H9 (cell line): Measurements from ENCODE around the gene BANP. TPM values are rescaled to one million over a fixed set of nuclear protein-coding genes. Genes with fewer than 3 reads are reported as not detected.

Source experiments
- DNase-seq: peaks from one replicate; pipeline ENCODE4 v3.0.0-alpha.2; 2017
- H2AFZ ChIP-seq: one replicate; pipeline ENCODE4 v1.6.1; 2013; ENCODE audit warnings: mild to moderate bottlenecking, low read length, control low read depth, moderate library complexity
- H2AK5ac ChIP-seq: 2 replicates; pipeline ENCODE4 v1.6.1; 2013; ENCODE audit warnings: low read length, control low read depth, mixed read lengths; ENCODE audit not compliant: insufficient read length
- H2BK120ac ChIP-seq: one replicate; pipeline ENCODE4 v1.6.1; 2013; ENCODE audit warnings: low read depth, mild to moderate bottlenecking, low read length, control low read depth, inconsistent platforms; ENCODE audit not compliant: poor library complexity, severe bottlenecking
- H2BK12ac ChIP-seq: 2 replicates; pipeline ENCODE4 v1.6.1; 2013; ENCODE audit warnings: low read length, control low read depth, mixed read lengths, low read depth; ENCODE audit not compliant: insufficient read length
- H2BK15ac ChIP-seq: 2 replicates; pipeline ENCODE4 v1.6.1; 2013; ENCODE audit warnings: low read depth, low read length, control low read depth
- H2BK20ac ChIP-seq: one replicate; pipeline ENCODE4 v1.6.1; 2013; ENCODE audit warnings: low read depth, mild to moderate bottlenecking, low read length, control low read depth, inconsistent platforms; ENCODE audit not compliant: poor library complexity, severe bottlenecking
- H2BK5ac ChIP-seq: 2 replicates; pipeline ENCODE4 v1.6.1; 2013; ENCODE audit warnings: low read length, control low read depth, mixed read lengths; ENCODE audit not compliant: insufficient read length
- H3K14ac ChIP-seq: 2 replicates; pipeline ENCODE4 v1.6.1; 2013; ENCODE audit warnings: low read length, control low read depth; ENCODE audit not compliant: insufficient read depth
- H3K18ac ChIP-seq: 2 replicates; pipeline ENCODE4 v1.6.1; 2013; ENCODE audit warnings: low read depth, mild to moderate bottlenecking, mixed read lengths, low read length, control low read depth; ENCODE audit not compliant: insufficient read length
- H3K23ac ChIP-seq: 2 replicates; pipeline ENCODE4 v1.6.1; 2013; ENCODE audit warnings: low read length, control low read depth, mixed read lengths, low read depth; ENCODE audit not compliant: insufficient read length
- H3K23me2 ChIP-seq: 2 replicates; pipeline ENCODE4 v1.6.1; 2013; ENCODE audit warnings: low read depth, mild to moderate bottlenecking, mixed read lengths, low read length, control low read depth; ENCODE audit not compliant: insufficient read length, poor library complexity, severe bottlenecking
- H3K27ac ChIP-seq: 2 replicates; pipeline ENCODE4 v1.5.1; 2013; ENCODE audit warnings: low read length, control low read depth, mixed read lengths, low read depth; ENCODE audit not compliant: insufficient read length
- H3K27me3 ChIP-seq: 2 replicates; pipeline ENCODE4 v1.6.1; 2013; ENCODE audit warnings: low read length, control low read depth, inconsistent platforms; ENCODE audit not compliant: insufficient read depth
- H3K4ac ChIP-seq: 2 replicates; pipeline ENCODE4 v1.6.1; 2013; ENCODE audit warnings: low read depth, mild to moderate bottlenecking, control low read depth, inconsistent platforms, low read length, moderate library complexity
- H3K4me1 ChIP-seq: 2 replicates; pipeline ENCODE4 v1.6.1; 2013; ENCODE audit warnings: low read length, control low read depth, inconsistent platforms; ENCODE audit not compliant: insufficient read depth
- H3K4me2 ChIP-seq: 2 replicates; pipeline ENCODE4 v1.6.1; 2013; ENCODE audit warnings: low read length, control low read depth, mixed read lengths; ENCODE audit not compliant: insufficient read length, insufficient read depth
- H3K56ac ChIP-seq: 2 replicates; pipeline ENCODE4 v1.6.1; 2013; ENCODE audit warnings: low read depth, mild to moderate bottlenecking, mixed read lengths, low read length, control low read depth; ENCODE audit not compliant: insufficient read length
- H3K79me1 ChIP-seq: 2 replicates; pipeline ENCODE4 v1.6.1; 2013; ENCODE audit warnings: low read depth, mild to moderate bottlenecking, moderate library complexity, low read length, control low read depth, inconsistent platforms; ENCODE audit not compliant: insufficient read depth, poor library complexity, severe bottlenecking
- H3K79me2 ChIP-seq: 2 replicates; pipeline ENCODE4 v1.6.1; 2013; ENCODE audit warnings: low read length, control low read depth, inconsistent platforms; ENCODE audit not compliant: insufficient read depth
- H3K9ac ChIP-seq: 2 replicates; pipeline ENCODE4 v1.6.1; 2013; ENCODE audit warnings: low read length, control low read depth, mixed read lengths; ENCODE audit not compliant: insufficient read length; ENCODE audit errors: extremely low read depth
- H3K9me3 ChIP-seq: one replicate; pipeline ENCODE4 v1.6.1; 2013; ENCODE audit warnings: low read depth, low read length, inconsistent platforms; ENCODE audit not compliant: control insufficient read depth
- H3T11ph ChIP-seq: one replicate; pipeline ENCODE4 v1.6.1; 2013; ENCODE audit warnings: mild to moderate bottlenecking, low read length, control low read depth, inconsistent platforms
- H4K20me1 ChIP-seq: one replicate; pipeline ENCODE4 v1.6.1; 2013; ENCODE audit not compliant: control insufficient read depth, insufficient read length, insufficient read depth
- H4K5ac ChIP-seq: 2 replicates; pipeline ENCODE4 v1.6.1; 2013; ENCODE audit warnings: low read depth, mild to moderate bottlenecking, mixed read lengths, low read length, control low read depth; ENCODE audit not compliant: insufficient read length
- H4K8ac ChIP-seq: replicated peaks from 2 replicates; pipeline ENCODE4 v1.6.1; 2013; ENCODE audit warnings: low read length, control low read depth, mixed read lengths, low read depth; ENCODE audit not compliant: insufficient read length
- H4K91ac ChIP-seq: 2 replicates; pipeline ENCODE4 v1.6.1; 2013; ENCODE audit warnings: low read depth, mild to moderate bottlenecking, moderate library complexity, mixed read lengths, low read length, control low read depth; ENCODE audit not compliant: insufficient read length
- H3K27ac Mint-ChIP-seq, 3 experiments: 2 replicates in 2 of 3; 3 replicates in 1 of 3; pipeline ENCODE4 v1.8.0; 2020 to 2021; ENCODE audit warnings: mixed read lengths in 3 of 3, mild to moderate bottlenecking in 1 of 3, moderate library complexity in 1 of 3
- H3K27me3 Mint-ChIP-seq: 2 replicates; pipeline ENCODE4 v1.8.0; 2021; ENCODE audit warnings: low read depth, mild to moderate bottlenecking, moderate library complexity, mixed read lengths
- H3K36me3 Mint-ChIP-seq, 3 experiments: 2 replicates in 2 of 3; 3 replicates in 1 of 3; pipeline ENCODE4 v1.8.0; 2020 to 2021; ENCODE audit warnings: low read depth in 3 of 3, mixed read lengths in 3 of 3; ENCODE audit not compliant: insufficient read depth in 1 of 3
- H3K4me1 Mint-ChIP-seq, 2 experiments: 2 replicates each; pipeline ENCODE4 v1.8.0; 2020; ENCODE audit warnings: mixed read lengths in 2 of 2
- H3K4me3 Mint-ChIP-seq, 2 experiments: 2 replicates in 1 of 2; 3 replicates in 1 of 2; pipeline ENCODE4 v1.8.0; 2020 to 2021; ENCODE audit warnings: mild to moderate bottlenecking in 2 of 2, mixed read lengths in 2 of 2, moderate library complexity in 1 of 2
- H3K9me3 Mint-ChIP-seq, 2 experiments: 2 replicates in 1 of 2; 3 replicates in 1 of 2; pipeline ENCODE4 v1.8.0; 2020; ENCODE audit warnings: mild to moderate bottlenecking in 2 of 2, mixed read lengths in 2 of 2, moderate library complexity in 1 of 2
- WGBS: extraction: QIAGEN DNeasy Blood & Tissue Kit; methylation state at CpG from one replicate; pipeline ENCODE4 v1.1.7; 2013; ENCODE audit warnings: missing lambda C conversion rate, low lambda C conversion rate, mixed read lengths; ENCODE audit not compliant: insufficient read length; ENCODE audit errors: extremely low coverage; 5-methylcytosine and 5-hydroxymethylcytosine counted together
- total RNA-seq: library from RNA; stranded (reverse); gene quantifications from 2 replicates; pipeline ENCODE4 v1.2.1, GENCODE V29; 2021
- TF ChIP-seq, protein P1 (sequence below): fragments of 200-600 bp; sonication (generic); conservative IDR thresholded peaks from 3 replicates; pipeline ENCODE4 v1.8.0; 2021; ENCODE audit warnings: antibody characterized with exemption, mild to moderate bottlenecking

Gene BANP
- total RNA-seq, 1 experiment from 2014 or later = 24.9 TPM

GRCh38 chr16:88103011-88103410 lies 151.8 kb downstream of the BANP start:
- Histone ChIP-seq H3K4me1 (no peaks in the 10 kb centered on the region), H3K18ac (no peak overlapping the region), H3K4ac (no peak overlapping the region), H4K20me1 (no peaks in the 10 kb centered on the region), H2AFZ (no peak overlapping the region), H3K79me2 (no peaks in the 10 kb centered on the region), H4K91ac (no peak overlapping the region), H3K27me3 (no peaks in the 10 kb centered on the region), H3K23me2 (no peaks in the 10 kb centered on the region), H3K14ac (no peak overlapping the region), H2BK120ac (no peak overlapping the region), H4K8ac (no peak overlapping the region), H3K79me1 (no peaks in the 10 kb centered on the region), H3K56ac (no peak overlapping the region), H4K5ac (no peak overlapping the region), H2BK5ac (no peak overlapping the region), H3T11ph (no peak overlapping the region), H3K27ac (no peak overlapping the region), H2BK12ac (no peak overlapping the region), H2BK20ac (no peak overlapping the region), H2AK5ac (no peak overlapping the region), H3K9me3 (no peaks in the 10 kb centered on the region), H3K9ac (no peak overlapping the region), H3K4me2 (no peak overlapping the region), H2BK15ac (no peak overlapping the region), H3K23ac (no peak overlapping the region)
- Mint-ChIP-seq H3K27me3 (peaks cover 5% of the 10 kb centered on the region), H3K36me3 (no peaks in the 10 kb centered on the region; a peak in 1 of 7 replicates), H3K27ac (no peak overlapping the region), H3K4me1 (peaks cover 4 to 15% of the 10 kb centered on the region in 2 experiments; a peak in 3 of 4 replicates), H3K9me3 (peaks cover 1% of the 10 kb centered on the region in 2 experiments; a peak in 2 of 5 replicates), H3K4me3 (no peak overlapping the region)
- TF ChIP-seq, protein P1, sequence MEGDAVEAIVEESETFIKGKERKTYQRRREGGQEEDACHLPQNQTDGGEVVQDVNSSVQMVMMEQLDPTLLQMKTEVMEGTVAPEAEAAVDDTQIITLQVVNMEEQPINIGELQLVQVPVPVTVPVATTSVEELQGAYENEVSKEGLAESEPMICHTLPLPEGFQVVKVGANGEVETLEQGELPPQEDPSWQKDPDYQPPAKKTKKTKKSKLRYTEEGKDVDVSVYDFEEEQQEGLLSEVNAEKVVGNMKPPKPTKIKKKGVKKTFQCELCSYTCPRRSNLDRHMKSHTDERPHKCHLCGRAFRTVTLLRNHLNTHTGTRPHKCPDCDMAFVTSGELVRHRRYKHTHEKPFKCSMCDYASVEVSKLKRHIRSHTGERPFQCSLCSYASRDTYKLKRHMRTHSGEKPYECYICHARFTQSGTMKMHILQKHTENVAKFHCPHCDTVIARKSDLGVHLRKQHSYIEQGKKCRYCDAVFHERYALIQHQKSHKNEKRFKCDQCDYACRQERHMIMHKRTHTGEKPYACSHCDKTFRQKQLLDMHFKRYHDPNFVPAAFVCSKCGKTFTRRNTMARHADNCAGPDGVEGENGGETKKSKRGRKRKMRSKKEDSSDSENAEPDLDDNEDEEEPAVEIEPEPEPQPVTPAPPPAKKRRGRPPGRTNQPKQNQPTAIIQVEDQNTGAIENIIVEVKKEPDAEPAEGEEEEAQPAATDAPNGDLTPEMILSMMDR = no peak
- DNase-seq = no peak
- WGBS = no CpG with 5 or more reads among the region's 15 CpGs
